ENCODE results near the gene KRT35. TPM values are rescaled to one million over a fixed set of nuclear protein-coding genes. Genes with fewer than 3 reads are reported as not detected.

KRT35 gene
- total RNA-seq, 1 experiment from 2014 or later = not detected

DNA sequence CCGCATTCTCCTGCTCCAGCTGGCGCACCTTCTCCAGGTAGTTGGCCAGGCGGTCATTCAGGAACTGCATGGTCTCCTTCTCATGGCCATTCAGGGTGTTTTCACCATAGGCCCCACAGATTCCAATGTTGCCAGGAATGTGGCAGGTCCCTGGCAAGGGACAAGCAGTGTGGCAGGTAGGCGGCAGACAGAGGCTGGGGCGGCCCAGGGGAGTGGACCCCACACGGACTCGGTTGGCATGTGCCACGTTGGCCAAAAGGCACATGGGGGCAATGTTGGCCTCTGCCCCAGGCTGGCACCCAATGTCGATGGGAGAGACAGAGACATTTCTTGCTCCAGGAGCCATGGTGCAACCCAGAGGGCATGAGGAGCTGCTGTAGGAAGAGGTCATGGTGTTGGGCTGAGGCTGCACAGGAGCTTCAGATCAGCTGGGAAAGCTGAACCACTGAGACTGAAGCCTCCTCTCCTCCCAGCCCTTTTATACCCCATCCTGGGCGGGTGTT, 40.4 kb downstream of the KRT35 start, which contains the start of gene KRT38:
KRT38 (minus strand) TSS at position 453 of the 503 bp plus-strand sequence; CDS start at position 391, 62 bp downstream.
- no peaks in the 10 kb centered on the region for H3K9me3 Mint-ChIP-seq (ENCODE audit: low read depth, unreplicated experiment)
- no peak for DNase-seq
- intact Hi-C loops (cut with micrococcal nuclease; ENCODE audit: unreplicated experiment) = no loop called here
- H3K36me3 Mint-ChIP-seq (ENCODE audit: insufficient read depth, unreplicated experiment) = no peaks in the 10 kb centered on the region
- BruUV-seq (replicated peaks) = no TSS peak
- H3K4me3 Mint-ChIP-seq (ENCODE audit: low read depth, unreplicated experiment) = no peak within 1 kb of the TSS
- H3K27ac Mint-ChIP-seq (ENCODE audit: unreplicated experiment) = no peak within 1 kb of the TSS
- peaks cover 8% of the 10 kb centered on the region for H3K4me1 Mint-ChIP-seq (ENCODE audit: low read depth, unreplicated experiment)
- TF ChIP-seq, protein P1, sequence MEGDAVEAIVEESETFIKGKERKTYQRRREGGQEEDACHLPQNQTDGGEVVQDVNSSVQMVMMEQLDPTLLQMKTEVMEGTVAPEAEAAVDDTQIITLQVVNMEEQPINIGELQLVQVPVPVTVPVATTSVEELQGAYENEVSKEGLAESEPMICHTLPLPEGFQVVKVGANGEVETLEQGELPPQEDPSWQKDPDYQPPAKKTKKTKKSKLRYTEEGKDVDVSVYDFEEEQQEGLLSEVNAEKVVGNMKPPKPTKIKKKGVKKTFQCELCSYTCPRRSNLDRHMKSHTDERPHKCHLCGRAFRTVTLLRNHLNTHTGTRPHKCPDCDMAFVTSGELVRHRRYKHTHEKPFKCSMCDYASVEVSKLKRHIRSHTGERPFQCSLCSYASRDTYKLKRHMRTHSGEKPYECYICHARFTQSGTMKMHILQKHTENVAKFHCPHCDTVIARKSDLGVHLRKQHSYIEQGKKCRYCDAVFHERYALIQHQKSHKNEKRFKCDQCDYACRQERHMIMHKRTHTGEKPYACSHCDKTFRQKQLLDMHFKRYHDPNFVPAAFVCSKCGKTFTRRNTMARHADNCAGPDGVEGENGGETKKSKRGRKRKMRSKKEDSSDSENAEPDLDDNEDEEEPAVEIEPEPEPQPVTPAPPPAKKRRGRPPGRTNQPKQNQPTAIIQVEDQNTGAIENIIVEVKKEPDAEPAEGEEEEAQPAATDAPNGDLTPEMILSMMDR (IDR thresholded peaks at IDR 0.05; ENCODE audit: unreplicated experiment) = no peak
- H3K27me3 Mint-ChIP-seq (ENCODE audit: unreplicated experiment) = peaks cover 22% of the 10 kb centered on the region
- CTCF ChIA-PET = interaction anchor here (2.0 kb wide), 1 partner anchor 22 kb away, joined by 7 read pairs; no protein-coding TSS in a partner anchor

DNA sequence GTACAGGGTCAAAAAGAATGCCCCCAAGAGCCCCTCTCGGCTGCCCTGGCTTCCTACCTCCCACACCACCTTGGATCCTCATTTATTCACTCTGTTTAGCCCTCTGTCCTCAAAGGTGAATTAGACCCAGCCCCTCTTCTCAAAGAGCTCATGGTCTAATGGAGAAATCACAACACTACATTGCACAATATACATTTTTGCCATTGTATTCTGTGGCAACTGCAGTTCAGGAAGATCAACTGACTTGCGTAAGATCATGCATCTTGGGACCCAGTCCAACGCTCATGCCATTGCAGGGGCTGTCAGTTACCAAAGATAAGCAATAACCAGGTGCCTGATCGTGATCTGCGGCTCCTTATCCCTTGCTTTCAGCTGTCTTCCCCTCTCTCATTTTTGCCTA, 41.6 kb downstream of the KRT35 start:
- H3K27me3 Mint-ChIP-seq (ENCODE audit: unreplicated experiment) = peaks cover 20% of the 10 kb centered on the region
- H3K4me1 Mint-ChIP-seq (ENCODE audit: low read depth, unreplicated experiment) = peaks cover 8% of the 10 kb centered on the region
- H3K9me3 Mint-ChIP-seq (ENCODE audit: low read depth, unreplicated experiment) = no peaks in the 10 kb centered on the region
- no peaks in the 10 kb centered on the region for H3K36me3 Mint-ChIP-seq (ENCODE audit: insufficient read depth, unreplicated experiment)
- no peak overlapping the region for H3K27ac Mint-ChIP-seq (ENCODE audit: unreplicated experiment)
- BruUV-seq (replicated peaks) = no TSS peak
- TF ChIP-seq, protein P1 (IDR thresholded peaks at IDR 0.05; ENCODE audit: unreplicated experiment) = no peak
- H3K4me3 Mint-ChIP-seq (ENCODE audit: low read depth, unreplicated experiment) = no peak overlapping the region
- CTCF ChIA-PET = interaction anchor here (2.0 kb wide), 1 partner anchor 21 kb away, joined by 7 read pairs; no protein-coding TSS in a partner anchor
- DNase-seq = no peak
- intact Hi-C loops (cut with micrococcal nuclease; ENCODE audit: unreplicated experiment) = no loop called here

DNA sequence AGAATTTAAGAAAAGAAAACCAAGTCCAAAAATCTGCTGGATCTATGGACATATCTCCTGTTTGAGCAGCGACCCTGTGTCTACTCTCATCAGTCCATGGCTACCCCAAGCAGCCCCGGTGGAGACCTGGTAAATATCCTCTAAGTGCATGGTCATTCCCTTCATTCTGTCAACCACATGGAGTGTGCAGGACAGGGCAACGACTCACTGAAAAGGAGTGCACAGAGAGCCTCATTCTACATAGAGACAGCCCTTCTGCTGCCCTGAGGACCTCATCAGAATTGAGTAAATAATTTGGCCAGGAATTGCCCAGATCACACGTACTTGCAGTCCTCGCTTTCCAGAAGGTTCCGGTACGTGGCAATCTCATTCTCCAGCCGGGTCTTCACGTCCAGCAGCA, 43.2 kb downstream of the KRT35 start:
- TF ChIP-seq, protein P1 (IDR thresholded peaks at IDR 0.05; ENCODE audit: unreplicated experiment) = no peak
- no peak overlapping the region for H3K27ac Mint-ChIP-seq (ENCODE audit: unreplicated experiment)
- H3K4me1 Mint-ChIP-seq (ENCODE audit: low read depth, unreplicated experiment) = peaks cover 8% of the 10 kb centered on the region
- intact Hi-C loops (cut with micrococcal nuclease; ENCODE audit: unreplicated experiment) = no loop called here
- no TSS peak for BruUV-seq (replicated peaks)
- CTCF ChIA-PET = no interaction called here
- H3K4me3 Mint-ChIP-seq (ENCODE audit: low read depth, unreplicated experiment) = no peak overlapping the region
- DNase-seq = no peak
- H3K27me3 Mint-ChIP-seq (ENCODE audit: unreplicated experiment) = peaks cover 4% of the 10 kb centered on the region
- H3K9me3 Mint-ChIP-seq (ENCODE audit: low read depth, unreplicated experiment) = no peaks in the 10 kb centered on the region
- no peaks in the 10 kb centered on the region for H3K36me3 Mint-ChIP-seq (ENCODE audit: insufficient read depth, unreplicated experiment)

DNA sequence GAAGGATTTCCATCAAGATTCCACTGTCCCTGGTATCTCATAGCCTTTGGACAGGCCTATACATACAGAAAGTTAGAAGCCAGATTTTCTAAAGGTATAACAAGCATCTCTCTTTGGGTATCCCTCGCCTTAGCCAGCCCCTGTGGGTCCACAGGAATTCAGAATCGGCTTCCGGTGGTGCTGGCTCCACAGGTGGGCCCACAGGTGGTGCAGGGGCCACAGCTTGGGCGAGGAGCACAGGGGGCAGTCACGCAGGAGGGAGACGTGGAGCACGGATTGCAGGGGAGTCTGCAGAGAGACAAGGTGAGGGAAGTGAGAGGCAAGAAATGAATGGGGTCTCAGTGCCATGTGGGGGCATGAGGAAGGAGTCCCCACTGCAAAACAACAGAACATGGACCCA, 43.7 kb downstream of the KRT35 start:
- BruUV-seq (replicated peaks) = no TSS peak
- no peaks in the 10 kb centered on the region for H3K9me3 Mint-ChIP-seq (ENCODE audit: low read depth, unreplicated experiment)
- TF ChIP-seq, protein P1 (IDR thresholded peaks at IDR 0.05; ENCODE audit: unreplicated experiment) = no peak
- H3K4me3 Mint-ChIP-seq (ENCODE audit: low read depth, unreplicated experiment) = no peak overlapping the region
- CTCF ChIA-PET = no interaction called here
- intact Hi-C loops (cut with micrococcal nuclease; ENCODE audit: unreplicated experiment) = no loop called here
- H3K27ac Mint-ChIP-seq (ENCODE audit: unreplicated experiment) = no peak overlapping the region
- H3K36me3 Mint-ChIP-seq (ENCODE audit: insufficient read depth, unreplicated experiment) = no peaks in the 10 kb centered on the region
- no peak for DNase-seq
- peaks cover 8% of the 10 kb centered on the region for H3K4me1 Mint-ChIP-seq (ENCODE audit: low read depth, unreplicated experiment)
- H3K27me3 Mint-ChIP-seq (ENCODE audit: unreplicated experiment) = no peaks in the 10 kb centered on the region

Data from Calu3 (cell line).